ENCODE data around the gene GOLGA2. TPM values are rescaled to one million over a fixed set of nuclear protein-coding genes. Genes with fewer than 3 reads are reported as not detected.
A peak's percentile ranks its signal among the peaks of the same experiment; 100 is the strongest.

Gene GOLGA2
- total and polyA plus RNA-seq, 2 of the 13 experiments (the other 11 are each of a cell fraction or from before 2014, with no cell fraction given): 45.3 to 45.8 TPM

DNA sequence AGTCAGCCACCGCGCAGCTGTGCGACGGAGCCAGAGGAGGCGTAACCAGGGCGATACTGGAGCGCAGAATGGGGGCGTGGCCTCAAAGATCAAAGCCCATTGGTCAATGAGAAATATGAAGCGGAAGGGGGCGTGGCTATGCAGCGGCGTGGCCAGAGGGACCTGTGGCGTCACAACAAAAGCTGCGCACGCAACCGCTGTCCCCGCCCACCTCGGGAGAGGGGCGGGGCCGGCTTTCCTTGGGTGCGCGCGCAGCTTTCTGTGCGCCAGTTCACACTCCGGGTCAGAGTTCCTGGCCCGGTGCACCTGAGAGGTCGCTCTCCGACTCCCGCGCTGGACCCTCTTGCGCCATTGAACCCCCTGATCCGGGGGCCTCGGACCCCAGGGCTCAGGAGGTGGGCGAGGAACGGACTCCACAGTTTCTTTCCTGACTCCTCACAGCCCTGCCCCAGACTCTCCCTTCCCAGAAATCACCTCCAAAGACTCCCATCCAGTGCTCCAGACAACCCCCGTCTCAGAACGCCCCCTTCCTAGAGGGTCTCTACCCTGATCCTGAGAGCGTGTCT, 284 bp upstream of the GOLGA2 start, which contains the start of gene SWI5 (continued):
- TF ChIP-seq GATAD2A (CRISPR knock-in tag; IDR thresholded peaks at IDR 0.05): no peak
- 0 out of 2 replicates have a peak, but pooled peaks have one; percentile 20 for TF ChIP-seq MTA1 (CRISPR knock-in tag; IDR thresholded peaks at IDR 0.05; ENCODE audit: borderline replicate concordance)
- peak; percentile 41; the same call in 1 of the 2 replicates for TF ChIP-seq ZNF768 (CRISPR knock-in tag; IDR thresholded peaks at IDR 0.05)
- peak; percentile 60; the same call in 1 of the 2 replicates for TF ChIP-seq SP5 (CRISPR knock-in tag; IDR thresholded peaks at IDR 0.05; ENCODE audit: borderline replicate concordance, low read depth)
- no peak for TF ChIP-seq ATF7 (IDR thresholded peaks at IDR 0.05)
- TF ChIP-seq ATF7 (CRISPR knock-in tag; IDR thresholded peaks at IDR 0.05): no peak
- no peak for TF ChIP-seq FOXJ3 (CRISPR knock-in tag; IDR thresholded peaks at IDR 0.05; ENCODE audit: borderline replicate concordance)
- TF ChIP-seq ZNF780A (CRISPR knock-in tag; IDR thresholded peaks at IDR 0.05): no peak
- TF ChIP-seq, protein P1, sequence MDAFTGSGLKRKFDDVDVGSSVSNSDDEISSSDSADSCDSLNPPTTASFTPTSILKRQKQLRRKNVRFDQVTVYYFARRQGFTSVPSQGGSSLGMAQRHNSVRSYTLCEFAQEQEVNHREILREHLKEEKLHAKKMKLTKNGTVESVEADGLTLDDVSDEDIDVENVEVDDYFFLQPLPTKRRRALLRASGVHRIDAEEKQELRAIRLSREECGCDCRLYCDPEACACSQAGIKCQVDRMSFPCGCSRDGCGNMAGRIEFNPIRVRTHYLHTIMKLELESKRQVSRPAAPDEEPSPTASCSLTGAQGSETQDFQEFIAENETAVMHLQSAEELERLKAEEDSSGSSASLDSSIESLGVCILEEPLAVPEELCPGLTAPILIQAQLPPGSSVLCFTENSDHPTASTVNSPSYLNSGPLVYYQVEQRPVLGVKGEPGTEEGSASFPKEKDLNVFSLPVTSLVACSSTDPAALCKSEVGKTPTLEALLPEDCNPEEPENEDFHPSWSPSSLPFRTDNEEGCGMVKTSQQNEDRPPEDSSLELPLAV (CRISPR knock-in tag; conservative IDR thresholded peaks at IDR 0.05; ENCODE audit: low read depth): no peak
- 0 out of 2 replicates have a peak, but pooled peaks have one; percentile 42 for TF ChIP-seq PITX1 (CRISPR knock-in tag; IDR thresholded peaks at IDR 0.05)
- TF ChIP-seq, protein P2, sequence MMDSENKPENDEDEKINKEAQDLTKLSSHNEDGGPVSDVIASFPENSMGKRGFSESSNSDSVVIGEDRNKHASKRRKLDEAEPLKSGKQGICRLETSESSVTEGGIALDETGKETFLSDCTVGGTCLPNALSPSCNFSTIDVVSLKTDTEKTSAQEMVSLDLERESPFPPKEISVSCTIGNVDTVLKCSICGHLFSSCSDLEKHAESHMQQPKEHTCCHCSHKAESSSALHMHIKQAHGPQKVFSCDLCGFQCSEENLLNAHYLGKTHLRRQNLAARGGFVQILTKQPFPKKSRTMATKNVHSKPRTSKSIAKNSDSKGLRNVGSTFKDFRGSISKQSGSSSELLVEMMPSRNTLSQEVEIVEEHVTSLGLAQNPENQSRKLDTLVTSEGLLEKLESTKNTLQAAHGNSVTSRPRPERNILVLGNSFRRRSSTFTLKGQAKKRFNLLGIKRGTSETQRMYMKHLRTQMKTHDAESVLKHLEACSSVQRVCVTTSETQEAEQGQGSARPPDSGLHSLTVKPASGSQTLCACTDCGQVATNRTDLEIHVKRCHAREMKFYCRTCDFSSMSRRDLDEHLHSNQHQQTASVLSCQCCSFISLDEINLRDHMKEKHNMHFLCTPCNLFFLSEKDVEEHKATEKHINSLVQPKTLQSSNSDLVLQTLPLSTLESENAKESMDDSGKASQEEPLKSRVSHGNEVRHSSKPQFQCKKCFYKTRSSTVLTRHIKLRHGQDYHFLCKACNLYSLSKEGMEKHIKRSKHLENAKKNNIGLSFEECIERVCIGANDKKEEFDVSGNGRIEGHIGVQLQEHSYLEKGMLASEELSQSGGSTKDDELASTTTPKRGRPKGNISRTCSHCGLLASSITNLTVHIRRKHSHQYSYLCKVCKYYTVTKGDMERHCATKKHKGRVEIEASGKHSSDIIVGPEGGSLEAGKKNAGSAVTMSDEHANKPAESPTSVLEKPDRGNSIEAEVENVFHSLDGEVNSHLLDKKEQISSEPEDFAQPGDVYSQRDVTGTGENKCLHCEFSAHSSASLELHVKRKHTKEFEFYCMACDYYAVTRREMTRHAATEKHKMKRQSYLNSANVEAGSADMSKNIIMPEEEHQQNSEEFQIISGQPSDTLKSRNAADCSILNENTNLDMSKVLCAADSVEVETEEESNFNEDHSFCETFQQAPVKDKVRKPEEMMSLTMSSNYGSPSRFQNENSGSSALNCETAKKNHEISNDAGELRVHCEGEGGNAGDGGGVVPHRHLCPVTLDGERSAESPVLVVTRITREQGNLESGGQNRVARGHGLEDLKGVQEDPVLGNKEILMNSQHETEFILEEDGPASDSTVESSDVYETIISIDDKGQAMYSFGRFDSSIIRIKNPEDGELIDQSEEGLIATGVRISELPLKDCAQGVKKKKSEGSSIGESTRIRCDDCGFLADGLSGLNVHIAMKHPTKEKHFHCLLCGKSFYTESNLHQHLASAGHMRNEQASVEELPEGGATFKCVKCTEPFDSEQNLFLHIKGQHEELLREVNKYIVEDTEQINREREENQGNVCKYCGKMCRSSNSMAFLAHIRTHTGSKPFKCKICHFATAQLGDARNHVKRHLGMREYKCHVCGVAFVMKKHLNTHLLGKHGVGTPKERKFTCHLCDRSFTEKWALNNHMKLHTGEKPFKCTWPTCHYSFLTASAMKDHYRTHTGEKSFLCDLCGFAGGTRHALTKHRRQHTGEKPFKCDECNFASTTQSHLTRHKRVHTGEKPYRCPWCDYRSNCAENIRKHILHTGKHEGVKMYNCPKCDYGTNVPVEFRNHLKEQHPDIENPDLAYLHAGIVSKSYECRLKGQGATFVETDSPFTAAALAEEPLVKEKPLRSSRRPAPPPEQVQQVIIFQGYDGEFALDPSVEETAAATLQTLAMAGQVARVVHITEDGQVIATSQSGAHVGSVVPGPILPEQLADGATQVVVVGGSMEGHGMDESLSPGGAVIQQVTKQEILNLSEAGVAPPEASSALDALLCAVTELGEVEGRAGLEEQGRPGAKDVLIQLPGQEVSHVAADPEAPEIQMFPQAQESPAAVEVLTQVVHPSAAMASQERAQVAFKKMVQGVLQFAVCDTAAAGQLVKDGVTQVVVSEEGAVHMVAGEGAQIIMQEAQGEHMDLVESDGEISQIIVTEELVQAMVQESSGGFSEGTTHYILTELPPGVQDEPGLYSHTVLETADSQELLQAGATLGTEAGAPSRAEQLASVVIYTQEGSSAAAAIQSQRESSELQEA (CRISPR knock-in tag; IDR thresholded peaks at IDR 0.05; ENCODE audit: not compliant biosample characterization): peak; percentile 57
- no peak for TF ChIP-seq ZNF883 (CRISPR knock-in tag; IDR thresholded peaks at IDR 0.05; ENCODE audit: not compliant biosample characterization)
- 0 out of 2 replicates have a peak, but pooled peaks have one; percentile 21 for TF ChIP-seq ZNF331 (CRISPR knock-in tag; IDR thresholded peaks at IDR 0.05)
- no peak for TF ChIP-seq SRSF9 (IDR thresholded peaks at IDR 0.05; ENCODE audit: borderline replicate concordance, insufficient read depth, low read depth, low read length, poor library complexity, severe bottlenecking)
- TF ChIP-seq ETV6 (CRISPR knock-in tag; conservative IDR thresholded peaks at IDR 0.05): 0 out of 2 replicates have a peak, but pooled peaks have one; percentile 29
- no peak for TF ChIP-seq TGIF2 (CRISPR knock-in tag; IDR thresholded peaks at IDR 0.05)
- TF ChIP-seq ZZZ3 (CRISPR knock-in tag; IDR thresholded peaks at IDR 0.05; ENCODE audit: borderline replicate concordance): no peak
- no peak for TF ChIP-seq ZSCAN22 (CRISPR knock-in tag; IDR thresholded peaks at IDR 0.05)
- TF ChIP-seq, protein P3, sequence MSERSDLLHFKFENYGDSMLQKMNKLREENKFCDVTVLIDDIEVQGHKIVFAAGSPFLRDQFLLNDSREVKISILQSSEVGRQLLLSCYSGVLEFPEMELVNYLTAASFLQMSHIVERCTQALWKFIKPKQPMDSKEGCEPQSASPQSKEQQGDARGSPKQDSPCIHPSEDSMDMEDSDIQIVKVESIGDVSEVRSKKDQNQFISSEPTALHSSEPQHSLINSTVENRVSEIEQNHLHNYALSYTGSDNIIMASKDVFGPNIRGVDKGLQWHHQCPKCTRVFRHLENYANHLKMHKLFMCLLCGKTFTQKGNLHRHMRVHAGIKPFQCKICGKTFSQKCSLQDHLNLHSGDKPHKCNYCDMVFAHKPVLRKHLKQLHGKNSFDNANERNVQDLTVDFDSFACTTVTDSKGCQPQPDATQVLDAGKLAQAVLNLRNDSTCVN (CRISPR knock-in tag; IDR thresholded peaks at IDR 0.05; ENCODE audit: borderline replicate concordance): no peak; the same call in 1 of the 2 replicates
- TF ChIP-seq HDAC6 (IDR thresholded peaks at IDR 0.05; ENCODE audit: low read depth, low read length): no peak

Data from HepG2 (cell line).